HG02981 (cell line): ENCODE data around the gene NMNAT1.
A peak's percentile ranks its signal among the peaks of the same experiment; 100 is the strongest.
"Not testable (repeated sequence)": the region's sequence is repeated elsewhere in the genome, so short reads cannot be mapped to it uniquely, and the experiment has no call there.

Source experiments
- ATAC-seq: cut with Tn5 transposase; IDR thresholded peaks from one replicate; pipeline ENCODE4 v1.9.1; 2021; ENCODE audit warnings: mild to moderate bottlenecking, moderate library complexity; ENCODE audit not compliant: unreplicated experiment

NMNAT1 gene

GRCh38 chr1:9942939-9943788 is at the start of gene NMNAT1, which contains the start of gene LZIC:
TSS of gene NMNAT1 (plus strand) at chr1:9943475. CDS start at chr1:9972074, 28,599 bp downstream.
TSS of gene LZIC (minus strand) at chr1:9943391. CDS start at chr1:9936619, 6,772 bp downstream.
- peak; percentile 88 for ATAC-seq

DNA sequence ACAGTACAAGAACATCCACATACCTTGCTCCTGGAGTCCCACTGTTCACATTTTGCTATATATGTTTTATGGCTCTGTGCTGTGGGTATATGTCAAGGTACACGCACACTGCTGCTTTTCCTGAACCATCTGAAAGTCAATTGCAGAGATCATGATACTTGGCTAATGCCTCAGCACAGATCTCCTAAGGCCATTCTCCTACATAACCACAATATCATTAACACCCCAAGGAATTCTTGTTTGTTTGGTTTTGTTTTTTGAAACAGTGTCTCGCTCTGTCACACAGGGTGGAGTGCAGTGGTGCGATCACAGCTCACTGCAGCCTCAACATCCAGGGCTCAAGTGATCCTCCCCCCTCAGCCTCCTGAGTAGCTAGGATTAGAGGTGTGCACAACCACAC is 49.2 kb upstream of the NMNAT1 start:
- ATAC-seq, result no peak

DNA sequence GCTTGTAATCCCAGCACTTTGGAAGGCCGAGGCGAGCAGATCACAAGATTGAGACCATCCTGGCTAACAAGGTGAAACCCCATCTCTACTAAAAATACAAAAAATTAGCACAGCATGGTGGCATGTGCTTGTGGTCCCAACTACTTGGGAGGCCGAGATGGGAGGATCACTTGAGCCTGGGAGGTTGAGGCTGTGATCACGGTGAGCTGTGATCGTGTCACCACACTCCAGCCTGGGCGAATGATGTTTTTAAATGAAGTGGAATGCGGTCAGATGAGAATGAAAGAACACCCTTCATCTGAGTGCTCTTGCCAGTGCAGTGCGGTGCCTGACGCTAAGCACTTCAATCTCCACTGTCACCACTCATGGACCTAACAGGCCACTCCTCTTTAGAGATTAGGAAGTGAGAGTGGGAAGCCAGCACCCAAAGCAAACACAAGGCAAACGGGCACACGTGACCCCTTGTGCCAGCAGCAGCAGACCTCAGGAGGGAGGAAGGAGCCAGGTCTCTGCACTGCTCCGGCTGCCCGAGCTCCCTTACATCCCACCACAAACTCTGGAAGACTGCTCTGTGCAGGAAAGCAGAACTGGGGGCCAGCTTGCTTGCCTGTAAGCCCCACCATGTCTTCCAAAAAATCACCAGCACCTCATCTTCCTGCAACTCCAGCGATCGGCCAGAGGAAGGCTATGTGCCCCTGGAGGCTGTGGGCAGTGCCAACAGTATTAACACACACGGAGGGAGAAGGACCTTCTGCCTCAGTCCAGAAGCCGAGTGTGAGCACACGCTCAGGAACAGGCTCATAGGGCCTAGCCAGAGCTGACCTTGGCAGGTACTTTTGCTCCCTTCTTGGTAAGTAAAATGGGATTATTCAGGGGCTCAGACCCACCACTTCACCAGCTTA is 42.9 kb upstream of the NMNAT1 start:
- ATAC-seq, result no peak

DNA sequence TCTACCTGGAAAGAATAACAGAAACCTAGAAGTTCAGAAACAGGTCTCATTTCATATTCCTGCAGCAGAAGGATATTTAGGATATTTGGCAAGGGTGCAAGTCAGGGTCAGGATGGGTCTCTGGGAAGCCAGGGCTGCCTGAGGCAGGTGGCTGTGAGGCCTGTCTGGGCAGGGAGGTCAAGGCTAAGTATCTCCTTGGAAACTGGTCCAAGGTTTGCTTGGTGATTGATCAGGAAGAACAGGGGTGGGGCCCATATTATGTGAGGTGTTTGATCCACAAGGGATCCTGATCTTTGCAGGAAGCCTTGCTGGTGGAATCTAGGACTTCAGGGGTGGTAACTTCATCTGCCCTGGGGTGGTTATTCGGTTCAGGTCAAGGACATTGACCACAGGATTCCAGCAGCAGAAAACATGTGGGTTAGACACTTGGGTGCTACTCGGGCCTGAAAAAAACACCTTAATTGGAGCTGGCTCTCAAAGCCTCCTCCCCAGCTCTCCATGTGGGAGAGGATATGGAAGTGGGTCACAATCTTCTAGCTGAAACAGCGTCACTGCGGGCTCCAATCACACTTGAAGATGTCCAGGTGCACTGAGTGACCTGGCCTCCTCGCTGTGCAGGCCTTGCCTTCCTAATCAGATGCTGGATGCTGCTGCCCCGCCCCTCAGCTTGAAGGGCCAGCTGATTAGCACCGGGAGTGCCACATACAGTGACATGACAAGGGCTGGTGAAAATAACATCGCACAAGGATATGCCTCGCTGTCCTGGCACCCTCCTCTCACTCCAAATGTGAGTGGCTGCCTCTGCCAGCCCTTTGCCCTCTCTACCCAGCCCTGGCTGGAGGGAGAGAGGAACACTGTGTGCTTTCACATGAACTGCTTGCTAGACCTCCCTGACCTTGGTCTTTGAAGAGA is 41.9 kb upstream of the NMNAT1 start:
- ATAC-seq, result no peak

DNA sequence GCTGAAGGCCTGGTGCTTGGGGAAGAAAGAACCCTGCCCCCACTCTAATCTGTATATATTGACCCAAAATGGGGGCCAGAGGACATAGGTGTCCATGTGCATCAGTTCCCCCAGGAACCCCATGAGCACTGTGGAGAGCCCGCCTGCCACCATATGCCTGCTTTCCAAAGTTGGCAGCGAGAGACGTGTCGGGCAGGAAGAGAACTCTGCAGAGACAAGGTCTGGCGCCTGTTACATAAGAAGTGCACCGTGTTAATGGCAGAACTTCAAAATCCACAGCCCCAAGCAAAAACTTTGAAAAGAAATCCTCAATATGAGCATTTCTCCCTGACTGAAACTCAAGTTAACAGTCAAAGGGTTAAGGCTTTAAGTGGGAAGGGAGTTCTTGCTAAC is 41.2 kb upstream of the NMNAT1 start:
- no peak for ATAC-seq

- no peak for ATAC-seq
These were observed 39.3 kb upstream of the NMNAT1 start for GRCh38 chr1:9903801-9904527.

- ATAC-seq, result no peak
These were observed 38.7 kb upstream of the NMNAT1 start for GRCh38 chr1:9904596-9904995.

DNA sequence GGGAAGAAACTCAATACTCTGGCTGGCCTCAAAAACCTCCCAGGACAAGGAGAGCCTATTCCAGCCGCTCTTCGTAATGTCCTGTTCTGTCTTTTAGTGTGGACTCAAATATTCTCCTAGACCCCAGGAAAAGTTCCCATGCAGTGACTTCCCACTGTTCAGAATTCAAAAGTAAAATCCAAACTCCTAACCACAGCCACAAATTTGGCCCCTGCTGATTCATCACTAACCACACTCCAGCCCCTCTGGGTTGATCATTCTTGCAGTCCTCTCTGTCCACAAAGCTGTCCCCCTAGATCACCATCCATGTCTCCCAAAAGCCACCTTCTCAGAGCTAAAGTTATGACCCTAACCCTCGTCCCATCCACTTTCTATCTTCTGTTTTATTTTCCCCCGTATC is 38.3 kb upstream of the NMNAT1 start:
- ATAC-seq, result no peak

GRCh38 chr1:9906466-9906865 is 36.8 kb upstream of the NMNAT1 start:
- no peak for ATAC-seq

DNA sequence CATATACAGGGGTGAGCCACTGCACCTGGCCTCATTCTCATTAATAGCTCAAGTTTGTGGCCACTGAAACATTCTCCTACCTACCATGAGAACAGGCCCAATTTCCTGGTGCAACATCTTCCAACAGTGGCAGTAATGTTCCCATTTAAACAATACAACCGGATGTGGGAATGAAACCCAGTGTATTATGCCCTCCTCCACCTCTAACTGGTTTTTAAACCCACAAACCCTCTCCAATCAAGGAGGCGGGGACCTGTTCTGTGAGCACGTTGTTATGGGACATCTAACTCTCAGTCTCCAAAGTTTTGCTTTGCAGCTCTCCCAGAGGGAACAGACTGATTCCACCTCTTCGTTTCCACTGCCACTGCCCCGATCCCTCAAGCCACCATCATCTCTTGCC is 35.8 kb upstream of the NMNAT1 start:
- no peak for ATAC-seq

GRCh38 chr1:9908871-9909233 is 34.4 kb upstream of the NMNAT1 start:
- no peak for ATAC-seq

- ATAC-seq, result peak; percentile 2
These were observed 33.8 kb upstream of the NMNAT1 start for GRCh38 chr1:9909234-9910046.

DNA sequence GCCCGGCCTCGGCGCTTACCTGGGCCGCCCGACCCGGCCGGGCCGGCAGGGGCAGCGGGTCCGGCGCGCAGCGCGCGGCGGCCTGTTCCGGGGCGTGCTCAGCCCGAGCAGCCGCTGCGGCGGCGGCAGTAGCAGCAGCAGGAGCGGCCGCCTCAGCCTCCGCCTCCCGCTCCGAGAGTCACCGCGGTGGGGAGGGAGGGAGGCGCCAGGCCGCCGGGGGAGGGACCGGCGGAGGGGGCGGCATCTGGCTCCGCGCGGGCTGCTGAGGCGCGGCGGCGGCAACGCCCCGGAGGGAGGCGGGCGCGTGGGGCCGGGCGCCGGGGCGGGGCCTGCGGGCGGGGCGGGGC is 33.2 kb upstream of the NMNAT1 start, which contains the start of gene CTNNBIP1:
CTNNBIP1 (minus strand) TSS at position 194 of the 347 bp plus-strand sequence. CDS start 38,205 bp downstream, outside the sequence.
- peak; percentile 70 for ATAC-seq

- peak; percentile 95 for ATAC-seq
These were observed 32.7 kb upstream of the NMNAT1 start for GRCh38 chr1:9910423-9911178.

GRCh38 chr1:9912264-9912936 is 30.9 kb upstream of the NMNAT1 start:
- ATAC-seq, result no peak

GRCh38 chr1:9914610-9914937 is 28.7 kb upstream of the NMNAT1 start:
- no peak for ATAC-seq

DNA sequence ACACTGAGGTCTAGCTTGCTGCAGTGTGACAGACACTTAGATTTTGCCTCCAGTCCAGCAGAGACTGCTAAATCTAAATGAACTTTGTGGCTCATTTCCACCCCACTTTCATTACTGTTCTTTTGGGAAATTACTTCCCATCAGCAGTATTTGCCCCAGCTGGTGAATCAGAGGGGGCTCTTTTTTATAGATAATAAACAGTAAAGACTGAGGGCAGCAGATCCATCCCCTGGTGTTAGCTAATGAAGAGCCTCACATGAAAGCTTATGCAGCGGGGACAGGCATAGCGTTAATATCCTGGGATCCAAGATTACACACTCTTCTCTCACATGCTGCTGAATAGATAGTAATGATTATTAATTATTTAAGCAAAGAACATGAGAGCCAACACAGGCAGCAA is 26.8 kb upstream of the NMNAT1 start:
- no peak for ATAC-seq

GRCh38 chr1:9917495-9917894 is 25.8 kb upstream of the NMNAT1 start:
- not testable (repeated sequence) for ATAC-seq
